BLaER1 treated with 17β-estradiol and CSF1 and Interleukin-3, amounts not matched to agents 10 nM and 100 nM (cell line): ENCODE measurements around the gene BMP2K.
"Not testable (repeated sequence)": the region's sequence is repeated elsewhere in the genome, so short reads cannot be mapped to it uniquely, and the experiment has no call there.

Experiments used
- H3K27ac ChIP-seq, 11 experiments: shearing (Covaris generic); formaldehyde crosslinking; 2 replicates each; pipeline ENCODE4 v1.8.1; 2022
- H3K27me3 ChIP-seq, 11 experiments: shearing (Covaris generic); formaldehyde crosslinking; 2 replicates each; pipeline ENCODE4 v1.8.1; 2022
- H3K36me3 ChIP-seq, 11 experiments: shearing (Covaris generic); formaldehyde crosslinking; 2 replicates each; pipeline ENCODE4 v1.8.1; 2022
- H3K4me1 ChIP-seq, 10 experiments: shearing (Covaris generic); formaldehyde crosslinking; 2 replicates each; pipeline ENCODE4 v1.8.1; 2022
- H3K4me2 ChIP-seq, 11 experiments: shearing (Covaris generic); formaldehyde crosslinking; 2 replicates each; pipeline ENCODE4 v1.8.1; 2022
- H3K4me3 ChIP-seq, 10 experiments: shearing (Covaris generic); formaldehyde crosslinking; 2 replicates each; pipeline ENCODE4 v1.8.1; 2022
- H3K9ac ChIP-seq, 11 experiments: shearing (Covaris generic); formaldehyde crosslinking; 2 replicates each; pipeline ENCODE4 v1.8.1; 2022
- H3K9me3 ChIP-seq, 11 experiments: shearing (Covaris generic); formaldehyde crosslinking; replicated peaks in 1 of 11; 2 replicates each; pipeline ENCODE4 v1.8.1; 2022
- H4K20me1 ChIP-seq, 11 experiments: shearing (Covaris generic); formaldehyde crosslinking; 2 replicates each; pipeline ENCODE4 v1.8.1; 2022
- Cebpa-rat ChIP-seq, 11 experiments: shearing (Covaris generic); IDR thresholded peaks; 2 replicates each; pipeline ENCODE4 v1.8.1; 2022

The BMP2K gene

GRCh38 chr4:78806943-78807460 lies 30.9 kb downstream of the BMP2K start:
- no peak overlapping the region for H3K27ac ChIP-seq
- no peak for TF ChIP-seq Cebpa-rat (IDR thresholded peaks at IDR 0.05)
- H3K27me3 ChIP-seq: no peaks in the 10 kb centered on the region
- peaks cover 41 to 97% (median 78%) of the 10 kb centered on the region in 11 experiments for H3K36me3 ChIP-seq
- no peak overlapping the region for H3K4me3 ChIP-seq
- peaks cover 12 to 70% (median 52%) of the 10 kb centered on the region in 11 experiments for H3K9me3 ChIP-seq
- peaks cover 0 to 67% (median 0%) of the 10 kb centered on the region in 10 experiments; a peak in 5 of 20 replicates for H3K4me1 ChIP-seq
- no peak overlapping the region for H3K9ac ChIP-seq
- no peak overlapping the region for H3K4me2 ChIP-seq
- H4K20me1 ChIP-seq: peaks cover 12 to 100% (median 94%) of the 10 kb centered on the region in 11 experiments; a peak in 21 of 22 replicates

- H3K36me3 ChIP-seq: peaks cover 44 to 98% (median 85%) of the 10 kb centered on the region in 11 experiments
- peaks cover 14 to 100% (median 94%) of the 10 kb centered on the region in 11 experiments; a peak in 21 of 22 replicates for H4K20me1 ChIP-seq
- TF ChIP-seq Cebpa-rat (IDR thresholded peaks at IDR 0.05): no peak
- peak overlapping the region in 1 of 11 experiments; percentile 49; a peak in 1 of 22 replicates for H3K9ac ChIP-seq
- H3K4me2 ChIP-seq: peak overlapping the region in 2 of 11 experiments; percentile 46 to 69; a peak in 4 of 22 replicates
- H3K27ac ChIP-seq: no peak overlapping the region
- peaks cover 0 to 67% (median 0%) of the 10 kb centered on the region in 10 experiments; a peak in 6 of 20 replicates for H3K4me1 ChIP-seq
- H3K27me3 ChIP-seq: no peaks in the 10 kb centered on the region
- no peak overlapping the region for H3K4me3 ChIP-seq
- H3K9me3 ChIP-seq: peaks cover 24 to 69% (median 56%) of the 10 kb centered on the region in 11 experiments
Observed at GRCh38 chr4:78809295-78809694, 33.1 kb downstream of the BMP2K start.

GRCh38 chr4:78809928-78810835 lies 34.0 kb downstream of the BMP2K start:
- peaks cover 0 to 66% (median 0%) of the 10 kb centered on the region in 10 experiments; a peak in 6 of 20 replicates for H3K4me1 ChIP-seq
- peak overlapping the region in 1 of 11 experiments; percentile 49; a peak in 1 of 22 replicates for H3K9ac ChIP-seq
- no peak for TF ChIP-seq Cebpa-rat (IDR thresholded peaks at IDR 0.05)
- peaks cover 27 to 66% (median 51%) of the 10 kb centered on the region in 11 experiments for H3K9me3 ChIP-seq
- H3K4me2 ChIP-seq: peak overlapping the region in 3 of 11 experiments; percentile 1 to 69 (median 27); a peak in 4 of 22 replicates
- H4K20me1 ChIP-seq: peaks cover 14 to 100% (median 96%) of the 10 kb centered on the region in 11 experiments; a peak in 21 of 22 replicates
- peak overlapping the region in 2 of 11 experiments; percentile 8 to 14; a peak in 1 of 22 replicates for H3K27ac ChIP-seq
- H3K36me3 ChIP-seq: peaks cover 46 to 98% (median 85%) of the 10 kb centered on the region in 11 experiments
- H3K27me3 ChIP-seq: no peaks in the 10 kb centered on the region
- H3K4me3 ChIP-seq: no peak overlapping the region

GRCh38 chr4:78811034-78811433 lies 34.9 kb downstream of the BMP2K start:
- Histone ChIP-seq H3K27ac (no peak overlapping the region), H3K9ac (no peak overlapping the region), H3K27me3 (no peaks in the 10 kb centered on the region), H3K4me1 (peaks cover 0 to 66% (median 0%) of the 10 kb centered on the region in 10 experiments; a peak in 6 of 20 replicates), H4K20me1 (peaks cover 14 to 100% (median 97%) of the 10 kb centered on the region in 11 experiments; a peak in 21 of 22 replicates), H3K36me3 (peaks cover 43 to 98% (median 85%) of the 10 kb centered on the region in 11 experiments), H3K4me3 (no peak overlapping the region), H3K9me3 (peaks cover 26 to 61% (median 43%) of the 10 kb centered on the region in 11 experiments), H3K4me2 (peak overlapping the region in 2 of 11 experiments; percentile 27 to 28; a peak in 2 of 22 replicates)
- no peak for TF ChIP-seq Cebpa-rat (IDR thresholded peaks at IDR 0.05)

- Histone ChIP-seq H4K20me1 (peaks cover 7 to 100% (median 99%) of the 10 kb centered on the region in 11 experiments; a peak in 21 of 22 replicates), H3K4me1 (peaks cover 0 to 75% (median 0%) of the 10 kb centered on the region in 10 experiments; a peak in 4 of 20 replicates), H3K9me3 (peaks cover 9 to 25% (median 12%) of the 10 kb centered on the region in 11 experiments; a peak in 19 of 22 replicates), H3K36me3 (peaks cover 37 to 74% (median 60%) of the 10 kb centered on the region in 11 experiments), H3K9ac (no peak overlapping the region), H3K27ac (no peak overlapping the region), H3K4me3 (no peak overlapping the region), H3K27me3 (no peaks in the 10 kb centered on the region), H3K4me2 (peak overlapping the region in 2 of 11 experiments; percentile 33 to 42; a peak in 2 of 22 replicates)
- no peak for TF ChIP-seq Cebpa-rat (IDR thresholded peaks at IDR 0.05)
Observed at GRCh38 chr4:78818530-78819079, 42.5 kb downstream of the BMP2K start.

GRCh38 chr4:78824001-78824400 lies 47.9 kb downstream of the BMP2K start:
- peaks cover 0 to 24% (median 0%) of the 10 kb centered on the region in 11 experiments; a peak in 6 of 22 replicates for H3K9me3 ChIP-seq
- H3K36me3 ChIP-seq: peaks cover 41 to 71% (median 62%) of the 10 kb centered on the region in 11 experiments
- TF ChIP-seq Cebpa-rat (IDR thresholded peaks at IDR 0.05): no peak
- no peak overlapping the region for H3K4me3 ChIP-seq
- H3K9ac ChIP-seq: no peak overlapping the region
- H4K20me1 ChIP-seq: peaks cover 7 to 100% (median 99%) of the 10 kb centered on the region in 11 experiments; a peak in 21 of 22 replicates
- peak overlapping the region in 2 of 11 experiments; percentile 18 to 21; a peak in 3 of 22 replicates for H3K27ac ChIP-seq
- no peaks in the 10 kb centered on the region for H3K27me3 ChIP-seq
- H3K4me1 ChIP-seq: peaks cover 0 to 91% (median 0%) of the 10 kb centered on the region in 10 experiments; a peak in 5 of 20 replicates
- H3K4me2 ChIP-seq: peak overlapping the region in 2 of 11 experiments; percentile 27 to 60; a peak in 4 of 22 replicates

- Histone ChIP-seq H3K9ac (no peak overlapping the region), H3K36me3 (peaks cover 66 to 87% (median 82%) of the 10 kb centered on the region in 11 experiments), H3K4me2 (peak overlapping the region in 2 of 11 experiments; percentile 26 to 41; a peak in 3 of 22 replicates), H3K27me3 (no peaks in the 10 kb centered on the region), H4K20me1 (peaks cover 0 to 100% (median 96%) of the 10 kb centered on the region in 11 experiments; a peak in 20 of 22 replicates), H3K4me3 (no peak overlapping the region), H3K9me3 (peaks cover 0 to 24% (median 0%) of the 10 kb centered on the region in 11 experiments; a peak in 6 of 22 replicates), H3K27ac (no peak overlapping the region), H3K4me1 (peaks cover 0 to 91% (median 0%) of the 10 kb centered on the region in 10 experiments; a peak in 5 of 20 replicates)
- no peak for TF ChIP-seq Cebpa-rat (IDR thresholded peaks at IDR 0.05)
Observed at GRCh38 chr4:78827191-78827590, 51.0 kb downstream of the BMP2K start.

- H3K4me3 ChIP-seq: no peak overlapping the region
- peaks cover 0 to 72% (median 0%) of the 10 kb centered on the region in 10 experiments; a peak in 5 of 20 replicates for H3K4me1 ChIP-seq
- H3K9me3 ChIP-seq: peaks cover 0 to 24% (median 0%) of the 10 kb centered on the region in 11 experiments; a peak in 6 of 22 replicates
- peak overlapping the region in 1 of 11 experiments; percentile 24; a peak in 1 of 22 replicates for H3K27ac ChIP-seq
- H3K9ac ChIP-seq: 0 out of 22 replicates have a peak overlapping the region, but pooled peaks of 1 of the 11 experiments have one; percentile 7
- H3K27me3 ChIP-seq: no peaks in the 10 kb centered on the region
- H3K36me3 ChIP-seq: peaks cover 75 to 100% (median 98%) of the 10 kb centered on the region in 11 experiments
- H3K4me2 ChIP-seq: peak overlapping the region in 1 of 11 experiments; percentile 56; a peak in 2 of 22 replicates
- TF ChIP-seq Cebpa-rat (IDR thresholded peaks at IDR 0.05): no peak
- peaks cover 0 to 100% (median 82%) of the 10 kb centered on the region in 11 experiments; a peak in 20 of 22 replicates for H4K20me1 ChIP-seq
Observed at GRCh38 chr4:78829296-78829695, 53.1 kb downstream of the BMP2K start.

- not testable (repeated sequence) for H3K27ac ChIP-seq, H3K27me3 ChIP-seq, H3K4me3 ChIP-seq, H3K9ac ChIP-seq, H3K4me2 ChIP-seq
- H3K4me1 ChIP-seq: peaks cover 0 to 53% (median 0%) of the 10 kb centered on the region in 10 experiments; a peak in 5 of 20 replicates
- H3K36me3 ChIP-seq: peaks cover 70 to 100% (median 95%) of the 10 kb centered on the region in 11 experiments
- H3K9me3 ChIP-seq: peaks cover 0 to 23% (median 11%) of the 10 kb centered on the region in 11 experiments; a peak in 9 of 22 replicates
- H4K20me1 ChIP-seq: peaks cover 0 to 100% (median 68%) of the 10 kb centered on the region in 11 experiments; a peak in 17 of 22 replicates
Observed at GRCh38 chr4:78839676-78840075, 63.5 kb downstream of the BMP2K start.

GRCh38 chr4:78840286-78840685 lies 64.1 kb downstream of the BMP2K start:
- Histone ChIP-seq H3K36me3 (peaks cover 64 to 100% (median 94%) of the 10 kb centered on the region in 11 experiments), H4K20me1 (peaks cover 0 to 100% (median 67%) of the 10 kb centered on the region in 11 experiments; a peak in 17 of 22 replicates), H3K4me1 (peaks cover 0 to 59% (median under 1%) of the 10 kb centered on the region in 10 experiments; a peak in 7 of 20 replicates), H3K9me3 (peaks cover 0 to 23% (median 9%) of the 10 kb centered on the region in 11 experiments; a peak in 9 of 22 replicates)
- H3K27ac ChIP-seq, H3K27me3 ChIP-seq, H3K4me2 ChIP-seq, H3K9ac ChIP-seq, H3K4me3 ChIP-seq: not testable (repeated sequence)
